IPS-15b (cell line): ENCODE results near the gene ARHGEF9.
"Not testable (repeated sequence)": the region's sequence is repeated elsewhere in the genome, so short reads cannot be mapped to it uniquely, and the experiment has no call there.

Experiments used
- H3K27me3 ChIP-seq: one replicate; pipeline ENCODE4 v1.6.1; 2013; ENCODE audit warnings: low read length; ENCODE audit not compliant: control insufficient read depth, insufficient read depth
- H3K36me3 ChIP-seq: one replicate; pipeline ENCODE4 v1.6.1; 2013; ENCODE audit warnings: low read length; ENCODE audit not compliant: control insufficient read depth, insufficient read depth
- H3K4me1 ChIP-seq: one replicate; pipeline ENCODE4 v1.6.1; 2013; ENCODE audit warnings: mild to moderate bottlenecking, low read length; ENCODE audit not compliant: control insufficient read depth, insufficient read depth
- H3K4me3 ChIP-seq: one replicate; pipeline ENCODE4 v1.5.1; 2013; ENCODE audit warnings: low read depth, low read length
- H3K9ac ChIP-seq: one replicate; pipeline ENCODE4 v1.6.1; 2013; ENCODE audit warnings: low read depth, mild to moderate bottlenecking, low read length
- H3K9me3 ChIP-seq: one replicate; pipeline ENCODE4 v1.6.1; 2013; ENCODE audit warnings: mild to moderate bottlenecking, low read length; ENCODE audit not compliant: control insufficient read depth, insufficient read depth

The ARHGEF9 gene

GRCh38 chrX:63652086-63652765 is 132.8 kb downstream of the ARHGEF9 start:
- H3K9ac ChIP-seq = no peak overlapping the region
- H3K36me3 ChIP-seq = no peaks in the 10 kb centered on the region
- H3K4me1 ChIP-seq = no peaks in the 10 kb centered on the region
- H3K27me3 ChIP-seq = no peaks in the 10 kb centered on the region
- H3K4me3 ChIP-seq = no peak overlapping the region
- H3K9me3 ChIP-seq = no peaks in the 10 kb centered on the region

GRCh38 chrX:63645748-63646147 is 139.3 kb downstream of the ARHGEF9 start:
- H3K4me1 ChIP-seq, H3K36me3 ChIP-seq, H3K27me3 ChIP-seq, H3K9me3 ChIP-seq, H3K9ac ChIP-seq, H3K4me3 ChIP-seq: not testable (repeated sequence)

GRCh38 chrX:63635750-63636149 is 149.3 kb downstream of the ARHGEF9 start:
- Histone ChIP-seq H3K4me1 (no peaks in the 10 kb centered on the region), H3K27me3 (no peaks in the 10 kb centered on the region), H3K9me3 (peaks cover 4% of the 10 kb centered on the region), H3K9ac (no peak overlapping the region), H3K4me3 (no peak overlapping the region), H3K36me3 (peaks cover 3% of the 10 kb centered on the region)

- Histone ChIP-seq H3K4me1 (no peaks in the 10 kb centered on the region), H3K9me3 (no peaks in the 10 kb centered on the region), H3K9ac (no peak overlapping the region), H3K27me3 (no peaks in the 10 kb centered on the region), H3K4me3 (no peak overlapping the region), H3K36me3 (no peaks in the 10 kb centered on the region)
These were observed 171.4 kb downstream of the ARHGEF9 start for GRCh38 chrX:63613531-63614028.

GRCh38 chrX:63585936-63586335 is 199.1 kb downstream of the ARHGEF9 start:
- H3K9me3 ChIP-seq = peaks cover 8% of the 10 kb centered on the region
- peaks cover 5% of the 10 kb centered on the region for H3K4me1 ChIP-seq
- H3K4me3 ChIP-seq = no peak overlapping the region
- no peak overlapping the region for H3K9ac ChIP-seq
- no peaks in the 10 kb centered on the region for H3K36me3 ChIP-seq
- no peaks in the 10 kb centered on the region for H3K27me3 ChIP-seq
